Omental fat pad (tissue), 4 donors: Measurements from ENCODE around the gene OGDHL. TPM values are rescaled to one million over a fixed set of nuclear protein-coding genes. Genes with fewer than 3 reads are reported as not detected.

Source experiments
- ATAC-seq: fragments of 150-250 bp; one replicate; pipeline ENCODE4 v1.9.1; 2016; ENCODE audit warnings: mild to moderate bottlenecking, moderate library complexity; ENCODE audit not compliant: low FRiP score
- DNase-seq: peaks from one replicate; pipeline ENCODE4 v3.0.0-alpha.2; 2019; ENCODE audit warnings: low spot score
- total RNA-seq, 4 donors: library from RNA; depleted of rRNA; stranded (reverse); fragments of >200 nt; gene quantifications; one replicate each; pipeline ENCODE4 v1.1.0, GENCODE V29; 2016
- TF ChIP-seq, protein P1 (sequence below), 3 donors: fragments of 450-650 bp; IDR thresholded peaks; one replicate each; pipeline ENCODE4 v1.5.1; 2016 to 2017; ENCODE audit warnings: antibody characterized with exemption in 3 of 3, mild to moderate bottlenecking in 3 of 3, moderate library complexity in 2 of 3

The OGDHL gene
- total RNA-seq, 4 donors from 2014 or later = 0.65 to 1.2 TPM; not detected in 2

DNA sequence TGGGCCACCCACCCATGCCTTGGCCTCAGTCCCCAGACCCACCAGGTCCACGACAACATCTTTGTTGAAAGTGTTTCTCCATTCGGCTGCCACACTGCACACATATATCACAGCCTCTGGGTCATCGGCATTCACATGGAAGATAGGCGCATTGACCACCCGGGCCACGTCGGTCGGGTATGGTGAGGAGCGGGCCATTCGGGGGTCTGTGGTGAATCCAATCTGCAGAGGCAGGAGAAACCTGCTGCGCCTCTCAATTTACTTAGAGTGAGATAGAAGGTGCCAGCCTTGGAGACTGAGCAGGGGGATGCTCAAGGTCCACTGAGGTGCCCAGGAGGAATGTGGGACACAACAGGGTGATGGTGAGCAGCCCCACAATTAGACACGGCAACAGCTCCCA is 16.4 kb downstream of the OGDHL start:
- ATAC-seq = no peak
- TF ChIP-seq, protein P1, sequence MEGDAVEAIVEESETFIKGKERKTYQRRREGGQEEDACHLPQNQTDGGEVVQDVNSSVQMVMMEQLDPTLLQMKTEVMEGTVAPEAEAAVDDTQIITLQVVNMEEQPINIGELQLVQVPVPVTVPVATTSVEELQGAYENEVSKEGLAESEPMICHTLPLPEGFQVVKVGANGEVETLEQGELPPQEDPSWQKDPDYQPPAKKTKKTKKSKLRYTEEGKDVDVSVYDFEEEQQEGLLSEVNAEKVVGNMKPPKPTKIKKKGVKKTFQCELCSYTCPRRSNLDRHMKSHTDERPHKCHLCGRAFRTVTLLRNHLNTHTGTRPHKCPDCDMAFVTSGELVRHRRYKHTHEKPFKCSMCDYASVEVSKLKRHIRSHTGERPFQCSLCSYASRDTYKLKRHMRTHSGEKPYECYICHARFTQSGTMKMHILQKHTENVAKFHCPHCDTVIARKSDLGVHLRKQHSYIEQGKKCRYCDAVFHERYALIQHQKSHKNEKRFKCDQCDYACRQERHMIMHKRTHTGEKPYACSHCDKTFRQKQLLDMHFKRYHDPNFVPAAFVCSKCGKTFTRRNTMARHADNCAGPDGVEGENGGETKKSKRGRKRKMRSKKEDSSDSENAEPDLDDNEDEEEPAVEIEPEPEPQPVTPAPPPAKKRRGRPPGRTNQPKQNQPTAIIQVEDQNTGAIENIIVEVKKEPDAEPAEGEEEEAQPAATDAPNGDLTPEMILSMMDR (IDR thresholded peaks at IDR 0.05) = no peak
- DNase-seq = no peak

DNA sequence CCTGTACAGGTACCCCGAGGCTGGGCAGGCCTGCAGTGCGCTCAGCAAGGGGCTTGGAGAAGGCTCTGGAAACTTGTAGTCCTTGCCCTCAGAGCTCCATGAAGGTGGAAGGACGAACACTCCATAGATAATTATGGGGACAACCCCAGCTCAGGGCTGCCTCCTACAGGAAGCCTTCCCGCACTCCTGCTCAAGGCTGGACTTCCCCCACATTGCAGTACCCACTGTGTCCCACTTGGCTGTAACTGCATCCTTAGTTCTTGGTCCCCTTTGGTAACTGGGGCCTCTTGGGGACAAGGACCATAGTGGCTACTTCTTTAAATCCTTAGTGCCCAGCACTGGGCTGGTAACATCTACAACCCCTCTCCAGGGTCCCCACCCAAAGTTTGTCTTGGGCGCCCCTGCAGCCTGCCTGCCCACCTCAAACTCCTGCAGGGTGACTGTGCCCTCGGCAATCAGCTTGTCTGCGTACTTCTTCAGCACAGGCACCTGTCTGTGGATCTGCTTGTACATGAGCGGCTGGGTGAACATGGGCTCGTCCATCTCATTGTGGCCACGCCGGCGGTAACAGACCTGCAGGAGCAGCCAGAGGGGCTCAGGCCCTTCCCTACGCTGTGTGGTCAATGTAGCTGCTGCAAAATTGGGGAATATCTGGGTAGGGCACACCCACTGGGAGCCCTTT is 17.1 kb downstream of the OGDHL start:
- ATAC-seq = no peak
- DNase-seq = no peak
- TF ChIP-seq, protein P1 (IDR thresholded peaks at IDR 0.05) = no peak

DNA sequence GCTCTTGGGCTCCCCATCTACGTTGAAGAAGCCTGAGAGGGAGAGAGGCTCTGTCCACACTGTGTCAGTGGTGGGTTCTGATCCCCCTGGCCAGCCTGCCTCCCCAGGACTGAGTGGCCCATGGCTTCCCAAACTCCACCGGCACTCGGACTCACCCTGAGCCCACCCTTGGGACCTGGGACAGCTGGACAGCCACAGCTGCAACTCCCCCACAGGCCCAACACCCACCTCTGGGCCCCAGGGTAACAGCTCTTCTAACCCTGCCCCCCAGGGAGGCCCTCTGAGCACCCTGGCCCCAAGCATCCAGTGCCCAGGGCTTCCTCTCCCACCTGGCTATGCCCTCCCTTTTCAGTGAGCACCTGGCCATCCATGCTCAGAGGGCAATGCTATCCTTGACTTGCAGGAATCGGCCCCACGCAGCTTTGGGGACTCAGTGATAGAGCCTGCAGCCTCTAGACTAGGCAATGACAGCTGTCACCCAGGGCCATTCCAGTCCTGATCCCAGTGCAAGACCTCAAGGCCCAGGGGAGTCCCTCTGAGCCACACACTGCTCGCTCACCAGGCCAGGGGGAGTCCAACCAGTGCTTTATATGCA is 17.9 kb downstream of the OGDHL start:
- DNase-seq (no peak), ATAC-seq (no peak)
- TF ChIP-seq, protein P1 (IDR thresholded peaks at IDR 0.05) = no peak

DNA sequence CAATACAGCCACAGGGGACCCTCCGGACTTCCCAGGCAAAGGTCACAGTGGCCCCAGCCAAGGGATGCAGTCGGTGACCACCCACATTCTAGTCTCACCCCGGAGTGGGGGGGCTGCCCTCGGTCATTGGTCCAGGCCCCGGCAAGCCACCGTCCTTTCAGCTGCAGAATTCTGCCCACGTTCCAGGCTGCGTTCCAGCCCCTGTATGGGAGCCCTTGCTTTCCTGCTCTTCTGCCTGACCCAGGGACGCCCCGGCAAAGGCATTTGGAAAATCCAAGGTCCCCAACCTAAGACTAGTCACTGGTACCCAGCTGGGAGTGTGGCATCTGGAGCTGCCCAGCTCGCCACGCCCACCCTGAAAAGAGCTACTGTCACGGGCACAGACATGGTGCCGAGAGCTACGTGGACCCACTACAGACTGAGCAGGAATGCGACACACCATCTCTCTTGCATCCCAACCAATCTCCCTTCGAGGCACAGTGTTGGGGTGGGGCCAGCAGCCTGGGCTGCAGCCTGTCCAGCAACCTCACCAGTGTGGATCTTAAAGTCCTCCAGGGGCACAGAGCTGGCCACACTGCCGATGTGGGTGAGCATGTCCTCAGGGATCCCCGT is 18.6 kb downstream of the OGDHL start:
- TF ChIP-seq, protein P1 (IDR thresholded peaks at IDR 0.05) = no peak
- ATAC-seq (no peak), DNase-seq (no peak)

DNA sequence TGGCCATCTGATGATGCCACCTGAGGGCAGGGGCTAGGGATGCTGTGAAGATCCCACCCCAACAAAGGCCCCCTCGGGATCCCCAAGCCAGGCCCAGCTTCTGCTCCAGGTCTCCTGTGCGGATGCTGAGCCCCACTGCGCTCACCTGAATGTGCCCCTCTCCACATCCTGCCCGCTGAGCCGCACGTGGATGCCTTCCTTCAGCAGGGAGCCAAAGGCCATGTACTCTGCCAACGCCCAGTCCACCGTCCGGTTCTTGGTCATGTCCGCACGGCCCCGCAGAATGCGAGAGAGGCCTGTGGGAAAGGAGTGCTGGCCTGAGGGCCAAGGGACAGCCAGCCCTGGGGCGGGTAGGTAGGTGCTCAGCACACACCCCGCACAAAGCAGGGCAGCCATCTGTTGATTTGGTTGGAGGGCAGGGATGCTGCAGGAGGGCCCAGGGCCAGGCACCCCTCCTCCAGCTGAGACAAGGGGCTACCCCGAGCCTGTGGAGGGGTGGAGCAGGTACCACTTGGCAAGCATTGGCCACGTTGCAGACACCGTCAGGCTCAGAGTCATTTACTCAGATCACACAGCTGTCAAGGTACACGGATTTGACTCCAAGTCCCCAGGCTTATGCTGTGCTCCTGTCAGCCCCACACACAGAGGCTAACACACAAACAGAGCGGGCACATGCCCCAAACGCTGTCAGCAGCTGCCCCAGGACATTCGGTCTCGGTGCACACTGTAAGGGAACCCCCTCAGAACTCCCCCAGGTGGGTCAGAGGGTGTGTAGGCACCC is 19.2 kb downstream of the OGDHL start:
- ATAC-seq = no peak
- TF ChIP-seq, protein P1 (IDR thresholded peaks at IDR 0.05) = no peak
- no peak for DNase-seq

DNA sequence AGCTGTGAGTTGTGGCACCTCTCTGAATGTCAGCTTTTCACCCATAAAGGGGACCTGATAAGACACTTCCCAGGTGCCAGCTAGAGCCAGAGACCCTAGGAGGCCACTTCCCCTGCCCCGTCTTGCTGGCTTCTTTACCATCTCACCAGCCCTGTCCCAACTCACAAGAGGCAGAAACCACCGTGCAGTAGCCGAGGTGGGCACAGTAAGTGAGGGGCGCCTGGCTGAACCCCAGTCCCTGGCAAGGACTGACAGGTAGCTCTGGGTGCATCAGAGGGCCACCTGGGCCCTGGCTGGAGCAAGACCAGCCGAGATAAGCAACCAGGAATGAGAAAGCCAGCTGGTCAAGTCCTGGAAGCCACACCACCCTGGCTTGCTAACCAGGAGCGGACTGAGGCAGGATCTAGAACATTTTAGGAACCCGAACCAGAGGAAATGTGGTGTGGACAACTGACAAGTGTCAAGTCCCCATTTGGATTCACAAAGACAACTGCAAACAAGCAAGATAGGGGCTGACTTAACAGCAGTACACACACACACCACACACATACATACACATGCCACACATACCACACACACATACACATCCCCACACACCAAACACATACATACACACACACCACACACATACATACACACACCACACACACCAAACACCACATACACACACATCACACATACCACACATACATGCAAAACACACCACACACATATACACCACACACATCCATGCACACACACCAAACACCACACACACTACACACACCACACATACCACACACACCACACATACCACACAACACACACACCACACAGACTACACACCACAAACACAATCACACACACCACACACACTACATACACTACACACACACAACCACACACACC is 20.8 kb downstream of the OGDHL start:
- ATAC-seq (no peak), DNase-seq (no peak)
- TF ChIP-seq, protein P1 (IDR thresholded peaks at IDR 0.05) = no peak
